Naive thymus-derived CD4-positive, alpha-beta T cell (primary cell): Measurements from ENCODE around the gene MB. TPM values are rescaled to one million over a fixed set of nuclear protein-coding genes. Genes with fewer than 3 reads are reported as not detected.

ENCODE experiments used
- ATAC-seq: fragments of 150-1000 bp; cut with Tn5 transposase; 2 replicates; pipeline ENCODE4 v1.10.0; 2021; ENCODE audit warnings: mild to moderate bottlenecking, moderate library complexity
- CTCF ChIA-PET: fragments of 350-600 bp; sonication (Branson Sonifier 250); formaldehyde crosslinking; loops from one replicate; lab custom pipeline; 2021; ENCODE audit warnings: antibody characterized with exemption; lab: Charles Lee
- POLR2A ChIA-PET: fragments of 350-600 bp; sonication (Branson Sonifier 250); formaldehyde crosslinking; loops from one replicate; lab custom pipeline; 2021; ENCODE audit warnings: antibody characterized with exemption, inconsistent platforms; lab: Charles Lee
- DNase-seq, 9 donors: peaks; one replicate each; pipeline versions ENCODE4 v3.0.0 to v3.0.0-alpha.2; 2020 to 2022; ENCODE audit warnings: mixed read lengths in 1 of 9
- H3K27ac ChIP-seq: one replicate; pipeline ENCODE4 v1.7.0; 2013; ENCODE audit warnings: mild to moderate bottlenecking, low read depth, low read length, moderate library complexity
- H3K27me3 ChIP-seq, 2 donors: one replicate each; pipeline ENCODE4 v1.7.0; 2013; ENCODE audit warnings: low read length in 2 of 2, mild to moderate bottlenecking in 2 of 2, moderate library complexity in 2 of 2; ENCODE audit not compliant: control insufficient read depth in 2 of 2, insufficient read depth in 2 of 2
- H3K36me3 ChIP-seq, 3 experiments: 1 replicate in 2 of 3; 2 replicates in 1 of 3; pipeline ENCODE4 v1.7.0; 2013; ENCODE audit warnings: low read length in 3 of 3, mild to moderate bottlenecking in 3 of 3, moderate library complexity in 1 of 3; ENCODE audit not compliant: insufficient read depth in 3 of 3, control insufficient read depth in 2 of 3
- H3K4me1 ChIP-seq, 2 donors: one replicate each; pipeline ENCODE4 v1.7.0; 2013; ENCODE audit warnings: low read length in 2 of 2, mild to moderate bottlenecking in 2 of 2, moderate library complexity in 1 of 2; ENCODE audit not compliant: control insufficient read depth in 2 of 2, insufficient read depth in 2 of 2
- H3K4me3 ChIP-seq: 2 replicates; pipeline ENCODE4 v1.7.0; 2013; ENCODE audit warnings: mild to moderate bottlenecking, low read length
- H3K9me3 ChIP-seq, 3 experiments: 1 replicate in 2 of 3; 2 replicates in 1 of 3; pipeline ENCODE4 v1.7.0; 2013; ENCODE audit warnings: low read length in 3 of 3; ENCODE audit not compliant: control insufficient read depth in 2 of 3
- H3K27ac Mint-ChIP-seq, 9 donors: one replicate each; pipeline ENCODE4 v1.8.0; 2020 to 2022; ENCODE audit warnings: mixed read lengths in 9 of 9, mild to moderate bottlenecking in 8 of 9, moderate library complexity in 5 of 9, inconsistent platforms in 2 of 9
- H3K27me3 Mint-ChIP-seq, 5 donors: one replicate each; pipeline ENCODE4 v1.8.0; 2021 to 2022; ENCODE audit warnings: mixed read lengths in 5 of 5, mild to moderate bottlenecking in 1 of 5
- H3K36me3 Mint-ChIP-seq, 5 donors: one replicate each; pipeline ENCODE4 v1.8.0; 2020 to 2022; ENCODE audit warnings: mixed read lengths in 5 of 5, mild to moderate bottlenecking in 3 of 5, inconsistent platforms in 1 of 5
- H3K4me1 Mint-ChIP-seq, 7 donors: one replicate each; pipeline ENCODE4 v1.8.0; 2020 to 2022; ENCODE audit warnings: mixed read lengths in 7 of 7, mild to moderate bottlenecking in 3 of 7, inconsistent platforms in 1 of 7
- H3K4me3 Mint-ChIP-seq, 10 donors: one replicate each; pipeline ENCODE4 v1.8.0; 2020 to 2022; ENCODE audit warnings: mild to moderate bottlenecking in 10 of 10, mixed read lengths in 10 of 10, moderate library complexity in 6 of 10, inconsistent platforms in 2 of 10
- H3K9me3 Mint-ChIP-seq, 11 donors: one replicate each; pipeline ENCODE4 v1.8.0; 2020 to 2022; ENCODE audit warnings: mixed read lengths in 11 of 11, mild to moderate bottlenecking in 4 of 11, inconsistent platforms in 1 of 11, moderate library complexity in 1 of 11
- intact Hi-C, 2 donors: fragments of 100-400 bp; cut with micrococcal nuclease; formaldehyde crosslinking; loops; one replicate each; pipeline ENCODE4 v1.15.1; 2023
- polyA plus RNA-seq, 2 donors: library from polyadenylated mRNA; unstranded; fragments of 300-500 nt; fragmentation: Illumina TruSeq; gene quantifications; one replicate each; pipeline ENCODE4 v1.2.3, GENCODE V29; 2021
- total RNA-seq, 6 experiments: library from RNA in 5 of 6; stranded (reverse) in 5 of 6; gene quantifications; 1 replicate in 5 of 6; 2 replicates in 1 of 6; pipeline ENCODE4 v1.2.3 and lab custom pipeline; 2021 to 2026

MB gene
- total and polyA plus RNA-seq, 7 experiments from 2014 or later = 0.60 TPM; not detected in 6

DNA sequence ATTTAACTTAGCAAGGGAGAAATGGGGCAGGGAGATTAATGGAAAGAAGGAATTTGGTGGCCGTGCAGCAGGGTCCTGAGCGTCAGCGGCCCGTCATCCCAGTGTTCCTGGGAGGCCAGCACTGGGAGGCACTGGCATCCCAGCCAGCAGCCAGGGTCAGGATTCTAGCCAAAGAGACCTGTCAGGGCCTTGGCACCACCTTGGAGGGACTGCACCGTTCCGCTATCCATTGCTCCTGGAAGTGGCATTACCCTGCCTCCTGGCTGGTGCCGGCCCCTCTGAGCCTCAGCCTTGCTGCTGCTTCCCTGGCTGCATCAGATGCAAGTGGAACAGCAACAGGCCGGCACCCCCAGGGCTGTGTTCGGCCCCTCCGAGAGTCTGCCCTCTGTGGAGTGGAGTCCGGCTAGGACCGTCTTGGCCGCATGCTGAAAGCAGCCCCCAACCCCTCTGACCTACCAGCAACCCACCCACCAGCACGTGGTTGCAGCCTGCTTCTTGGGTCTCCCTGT lies 46.4 kb downstream of the MB start:
- H3K9me3 Mint-ChIP-seq = no peaks in the 10 kb centered on the region
- intact Hi-C loops = no loop called here
- ATAC-seq (no peak), DNase-seq (no peak)
- no peak overlapping the region for H3K4me3 Mint-ChIP-seq
- no peaks in the 10 kb centered on the region for H3K36me3 Mint-ChIP-seq
- Histone ChIP-seq H3K36me3 (no peaks in the 10 kb centered on the region), H3K27ac (no peak overlapping the region), H3K27me3 (no peaks in the 10 kb centered on the region), H3K4me1 (no peaks in the 10 kb centered on the region), H3K4me3 (no peak overlapping the region), H3K9me3 (no peaks in the 10 kb centered on the region)
- H3K27ac Mint-ChIP-seq = no peak overlapping the region
- ChIA-PET POLR2A (no interaction called here), CTCF (no interaction called here)
- peaks cover 0 to under 1% (median 0%) of the 10 kb centered on the region in 7 donors for H3K4me1 Mint-ChIP-seq
- H3K27me3 Mint-ChIP-seq = peaks cover 0 to 11% (median 4%) of the 10 kb centered on the region in 5 donors

DNA sequence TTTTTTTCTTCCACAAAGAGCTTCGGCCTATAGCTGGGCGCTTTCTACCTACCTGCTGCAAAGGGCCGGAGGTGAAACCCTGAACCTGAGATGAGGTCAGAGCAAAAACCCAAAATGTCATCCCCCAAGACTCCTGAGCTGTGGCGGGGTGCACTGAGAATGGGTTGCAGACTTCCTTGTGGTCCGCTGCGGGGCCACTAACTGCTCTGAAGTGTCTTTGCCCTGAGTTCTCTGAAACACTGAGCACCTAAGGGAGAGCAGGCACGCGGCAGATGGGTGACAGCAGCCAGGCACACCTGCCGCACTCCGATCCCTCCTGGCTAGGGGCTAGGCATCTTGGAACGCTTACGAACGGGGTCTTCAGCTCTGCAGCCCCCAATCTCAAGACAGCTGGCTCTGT lies 47.2 kb downstream of the MB start:
- CTCF ChIA-PET = interaction anchor here (0.6 kb wide), 2 partner anchors 240 to 328 kb away, joined by 3 to 4 read pairs; no protein-coding TSS in a partner anchor
- no peaks in the 10 kb centered on the region for H3K9me3 Mint-ChIP-seq
- Histone ChIP-seq H3K9me3 (no peaks in the 10 kb centered on the region), H3K4me3 (no peak overlapping the region), H3K4me1 (no peaks in the 10 kb centered on the region), H3K27ac (no peak overlapping the region), H3K27me3 (no peaks in the 10 kb centered on the region), H3K36me3 (no peaks in the 10 kb centered on the region)
- ATAC-seq = no peak
- H3K36me3 Mint-ChIP-seq = no peaks in the 10 kb centered on the region
- H3K27me3 Mint-ChIP-seq = peaks cover 0 to 11% (median 4%) of the 10 kb centered on the region in 5 donors
- no peak for DNase-seq
- intact Hi-C loops = no loop called here
- H3K27ac Mint-ChIP-seq = no peak overlapping the region
- POLR2A ChIA-PET = no interaction called here
- no peak overlapping the region for H3K4me3 Mint-ChIP-seq
- H3K4me1 Mint-ChIP-seq = no peaks in the 10 kb centered on the region

DNA sequence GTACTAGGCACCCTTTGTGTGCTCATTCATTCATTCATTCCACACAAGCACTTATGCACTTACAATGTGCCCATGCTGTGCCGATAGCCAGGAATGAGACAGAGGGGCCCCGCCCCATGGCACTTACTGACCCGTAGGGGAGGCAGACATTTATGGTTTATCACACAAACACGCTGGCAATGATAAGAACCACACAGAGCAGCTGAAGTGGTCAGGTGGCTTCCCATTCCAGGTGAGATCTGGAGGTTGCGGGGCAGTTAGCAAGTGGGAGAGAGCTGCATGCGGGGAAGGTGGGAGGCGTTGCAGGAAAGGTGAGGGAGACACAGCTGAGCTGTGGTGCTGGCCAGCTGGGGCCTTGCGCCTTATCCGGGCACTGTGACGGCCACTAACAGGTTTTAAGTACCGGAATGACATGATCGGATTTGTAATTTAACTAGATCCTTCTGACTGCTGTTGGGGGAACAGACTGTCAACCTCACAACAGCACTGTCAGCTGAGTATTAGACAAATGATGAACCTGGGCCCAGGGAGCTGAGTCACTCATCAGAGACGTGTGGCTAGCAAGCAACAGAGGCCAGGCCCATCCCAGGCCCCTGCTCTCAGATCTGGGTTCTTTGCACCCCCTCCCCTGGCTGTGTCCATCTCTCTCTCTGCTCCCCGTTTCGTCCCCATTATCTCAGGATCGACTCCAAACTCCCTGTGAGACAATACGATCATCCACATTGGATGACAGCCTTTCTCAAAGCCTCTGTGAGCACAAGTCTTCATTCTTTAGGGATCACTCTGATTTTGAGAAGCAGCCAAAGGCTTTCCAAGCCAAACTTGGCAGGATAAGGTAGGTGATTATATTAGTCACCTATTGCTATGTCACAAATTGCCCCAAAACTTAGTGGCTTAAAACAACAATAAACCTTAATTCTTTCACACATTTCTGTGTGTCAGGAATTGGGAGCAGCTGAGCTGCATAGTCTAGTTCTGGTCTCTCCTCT lies 48.1 kb downstream of the MB start:
- CTCF ChIA-PET = interaction anchor here (0.6 kb wide), 1 partner anchor 239 kb away, joined by 4 read pairs; no protein-coding TSS in a partner anchor
- no peaks in the 10 kb centered on the region for H3K36me3 Mint-ChIP-seq
- POLR2A ChIA-PET = no interaction called here

DNA sequence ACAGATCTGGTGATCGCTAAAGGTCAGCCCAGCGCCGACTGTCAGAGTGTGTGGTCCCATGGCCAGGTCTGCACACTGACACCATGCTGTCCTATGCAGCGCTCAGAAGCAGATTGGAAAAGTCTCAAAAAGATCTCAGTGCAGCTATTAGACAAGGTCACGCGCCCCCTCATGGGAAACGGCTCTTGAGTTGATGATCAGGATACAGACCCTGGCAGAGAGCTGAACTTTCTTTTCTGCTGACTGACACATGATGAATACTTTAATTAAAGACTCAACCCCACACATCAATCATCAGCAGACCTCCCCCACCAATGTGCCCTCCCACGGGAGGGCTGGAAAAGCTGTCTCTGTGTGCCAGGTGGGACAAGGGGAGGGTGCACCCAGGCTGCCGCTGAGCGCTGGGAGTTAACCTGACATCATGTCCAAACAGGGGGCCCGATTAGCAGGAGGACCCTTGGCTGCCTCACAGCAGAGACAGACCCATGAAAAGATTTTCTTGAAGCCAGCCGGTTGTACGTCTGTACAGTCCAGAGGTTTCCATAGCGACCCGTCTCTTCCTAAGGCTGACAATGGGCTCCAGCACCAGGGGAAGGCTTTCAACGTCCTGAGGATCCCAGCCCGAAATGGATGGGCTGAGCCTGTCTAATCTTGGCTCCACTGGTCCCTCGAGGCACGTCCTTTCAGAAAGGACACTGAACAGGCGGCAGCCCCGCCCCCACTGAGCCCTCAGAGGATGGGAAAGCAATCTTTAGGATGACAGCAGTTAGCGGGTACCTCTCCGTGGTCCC lies 49.6 kb downstream of the MB start:
- Histone ChIP-seq H3K4me3 (no peak overlapping the region), H3K36me3 (no peaks in the 10 kb centered on the region), H3K9me3 (no peaks in the 10 kb centered on the region), H3K27ac (no peak overlapping the region), H3K4me1 (no peaks in the 10 kb centered on the region), H3K27me3 (no peaks in the 10 kb centered on the region)
- ChIA-PET POLR2A (no interaction called here), CTCF (interaction anchor here (0.7 kb wide), 1 partner anchor 15 kb away, joined by 3 read pairs; no protein-coding TSS in a partner anchor)
- Mint-ChIP-seq H3K4me3 (no peak overlapping the region), H3K9me3 (no peaks in the 10 kb centered on the region), H3K4me1 (no peaks in the 10 kb centered on the region), H3K27ac (no peak overlapping the region), H3K27me3 (peaks cover 0 to 8% (median 5%) of the 10 kb centered on the region in 5 donors), H3K36me3 (no peaks in the 10 kb centered on the region)
- DNase-seq (no peak), ATAC-seq (no peak)
- intact Hi-C loops = no loop called here

More for the DNA sequence above, 48.1 kb downstream of the MB start:
- Mint-ChIP-seq H3K4me3 (no peak overlapping the region), H3K4me1 (no peaks in the 10 kb centered on the region), H3K9me3 (no peaks in the 10 kb centered on the region), H3K27ac (no peak overlapping the region), H3K27me3 (peaks cover 0 to 7% (median 2%) of the 10 kb centered on the region in 5 donors)
- Histone ChIP-seq H3K27ac (no peak overlapping the region), H3K4me3 (no peak overlapping the region), H3K9me3 (no peaks in the 10 kb centered on the region), H3K27me3 (no peaks in the 10 kb centered on the region), H3K4me1 (no peaks in the 10 kb centered on the region), H3K36me3 (no peaks in the 10 kb centered on the region)
- intact Hi-C loops = no loop called here
- DNase-seq (no peak), ATAC-seq (no peak)

DNA sequence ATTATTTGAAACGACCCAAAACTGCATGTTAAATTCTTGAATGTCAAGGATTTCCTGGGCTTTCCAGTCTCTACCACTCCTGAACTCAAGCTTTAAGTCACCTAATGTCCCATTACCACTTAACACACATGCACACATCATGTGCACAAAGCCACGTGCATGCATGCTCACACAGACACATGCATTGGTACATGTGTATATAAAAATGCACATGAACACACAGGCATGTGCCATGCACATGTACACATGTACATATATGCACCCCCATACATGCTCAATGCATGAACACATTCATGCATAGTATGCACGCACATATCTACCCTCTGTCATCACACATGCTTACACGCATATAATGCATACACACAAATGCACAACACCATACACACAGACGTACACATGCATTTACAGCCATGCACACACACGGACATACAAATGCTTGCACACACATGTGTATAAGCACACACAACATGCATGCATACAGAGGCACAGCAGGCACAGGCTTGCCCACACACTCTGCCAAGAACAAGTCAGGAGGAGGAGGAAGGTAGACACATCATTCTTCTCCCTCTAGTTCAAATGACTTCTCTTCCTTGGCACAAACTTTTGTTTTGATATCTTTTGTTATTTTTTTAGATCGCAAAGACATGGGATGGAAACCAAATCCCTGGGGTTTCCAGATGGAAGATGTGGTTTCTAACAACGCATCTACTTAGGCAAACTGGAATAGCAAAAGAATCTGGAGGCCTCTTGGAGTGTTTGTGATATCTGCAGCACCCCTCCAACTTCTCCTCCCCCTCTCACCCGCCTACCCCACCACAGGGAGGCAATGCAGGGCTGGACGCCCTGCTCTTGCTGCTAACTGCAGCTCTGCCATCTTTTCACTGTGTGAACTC lies 51.9 kb downstream of the MB start:
- Histone ChIP-seq H3K9me3 (no peaks in the 10 kb centered on the region), H3K4me1 (no peaks in the 10 kb centered on the region), H3K36me3 (no peaks in the 10 kb centered on the region), H3K4me3 (no peak overlapping the region), H3K27me3 (no peaks in the 10 kb centered on the region), H3K27ac (no peak overlapping the region)
- intact Hi-C loops = no loop called here
- ChIA-PET CTCF (no interaction called here), POLR2A (interaction anchor here (0.9 kb wide), 1 partner anchor 12 kb away, joined by 3 read pairs; no protein-coding TSS in a partner anchor)
- H3K4me3 Mint-ChIP-seq = no peak overlapping the region
- H3K27ac Mint-ChIP-seq = no peak overlapping the region
- H3K27me3 Mint-ChIP-seq = peaks cover 6 to 21% (median 13%) of the 10 kb centered on the region in 5 donors
- no peak for DNase-seq
- no peaks in the 10 kb centered on the region for H3K36me3 Mint-ChIP-seq
- H3K9me3 Mint-ChIP-seq = no peaks in the 10 kb centered on the region
- ATAC-seq = no peak
- H3K4me1 Mint-ChIP-seq = no peaks in the 10 kb centered on the region

DNA sequence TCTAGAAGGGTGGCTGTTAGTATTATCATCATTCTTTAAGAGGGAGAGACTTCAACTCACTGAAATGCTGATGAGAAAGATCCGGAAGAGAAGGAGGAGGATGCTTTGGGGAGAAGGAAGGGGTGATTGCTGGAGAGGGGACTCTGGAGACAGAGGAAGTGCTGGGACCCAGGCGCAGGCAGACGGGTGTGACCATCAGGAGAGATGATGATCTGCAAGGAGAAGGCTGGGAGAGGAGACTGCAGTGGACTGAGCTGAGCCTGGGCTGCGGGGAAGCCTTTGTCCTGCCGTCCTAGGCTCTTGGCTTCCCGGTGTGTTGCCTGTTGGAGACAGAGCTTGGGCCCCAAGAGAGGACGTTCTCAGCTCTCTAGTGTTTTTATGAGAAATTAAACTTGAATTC lies 53.9 kb downstream of the MB start:
- no peaks in the 10 kb centered on the region for H3K27me3 ChIP-seq
- no peaks in the 10 kb centered on the region for H3K4me1 ChIP-seq
- H3K27ac ChIP-seq = no peak overlapping the region
- POLR2A ChIA-PET = no interaction called here
- no peaks in the 10 kb centered on the region for H3K36me3 ChIP-seq
- Mint-ChIP-seq H3K9me3 (peaks cover 0 to 2% (median 0%) of the 10 kb centered on the region in 11 donors), H3K4me1 (peaks cover 0 to under 1% (median 0%) of the 10 kb centered on the region in 7 donors), H3K27ac (peak overlapping the region in 1 of 9 donors; percentile 9), H3K36me3 (no peaks in the 10 kb centered on the region), H3K27me3 (peaks cover 6 to 18% (median 17%) of the 10 kb centered on the region in 5 donors), H3K4me3 (no peak overlapping the region)
- ATAC-seq = no peak
- intact Hi-C loops = no loop called here
- H3K9me3 ChIP-seq = no peaks in the 10 kb centered on the region
- DNase-seq = no peak
- CTCF ChIA-PET = interaction anchor here (0.5 kb wide), 1 partner anchor 203 kb away, joined by 3 read pairs; no protein-coding TSS in a partner anchor
- no peak overlapping the region for H3K4me3 ChIP-seq
